DND-41 (cell line): ENCODE data around the gene CFAP299.

ENCODE experiments used
- ATAC-seq: fragments of 200-7000 bp; cut with Tn5 transposase; 3 replicates; pipeline ENCODE4 v1.9.1; 2021; ENCODE audit warnings: low read depth; ENCODE audit not compliant: insufficient read depth
- DNase-seq: peaks from one replicate; pipeline ENCODE4 v3.0.0-alpha.2; 2020
- H2AFZ ChIP-seq: 2 replicates; pipeline ENCODE4 v1.6.0; 2012; ENCODE audit warnings: low read depth, low read length
- H3K27ac ChIP-seq: 2 replicates; pipeline ENCODE4 v1.5.1; 2012; ENCODE audit warnings: low read length, inconsistent platforms
- H3K27me3 ChIP-seq: fragments of 200-600 bp; sonication (generic); 2 replicates; pipeline ENCODE4 v1.6.0; 2012; ENCODE audit warnings: low read length, mild to moderate bottlenecking, inconsistent platforms; ENCODE audit not compliant: insufficient read depth, poor library complexity
- H3K36me3 ChIP-seq: 2 replicates; pipeline ENCODE4 v1.5.1; 2012; ENCODE audit warnings: low read length, inconsistent platforms; ENCODE audit not compliant: insufficient read depth
- H3K4me1 ChIP-seq: 2 replicates; pipeline ENCODE4 v1.5.1; 2012; ENCODE audit warnings: mild to moderate bottlenecking, low read length; ENCODE audit not compliant: insufficient read depth
- H3K4me2 ChIP-seq: 2 replicates; pipeline ENCODE4 v1.6.0; 2012; ENCODE audit warnings: mild to moderate bottlenecking, moderate library complexity, low read length, inconsistent platforms; ENCODE audit not compliant: insufficient read depth
- H3K4me3 ChIP-seq, 2 experiments: fragments of 200-600 bp in 1 of 2; shearing (Covaris generic) in 1 of 2; 2 replicates each; pipeline ENCODE4 v1.5.1; 2012 to 2016; ENCODE audit warnings: inconsistent platforms in 2 of 2, low read length in 2 of 2, mild to moderate bottlenecking in 2 of 2, low read depth in 1 of 2, moderate library complexity in 1 of 2
- H3K79me2 ChIP-seq: 2 replicates; pipeline ENCODE4 v1.6.0; 2012; ENCODE audit warnings: low read length, inconsistent platforms; ENCODE audit not compliant: insufficient read depth
- H3K9ac ChIP-seq: 2 replicates; pipeline ENCODE4 v1.6.0; 2012; ENCODE audit warnings: low read depth, mild to moderate bottlenecking, inconsistent platforms, low read length, moderate library complexity
- H3K9me3 ChIP-seq: 2 replicates; pipeline ENCODE4 v1.5.1; 2012; ENCODE audit warnings: low read length, moderate library complexity, mild to moderate bottlenecking, inconsistent platforms; ENCODE audit not compliant: insufficient read depth, severe bottlenecking
- H4K20me1 ChIP-seq: 2 replicates; pipeline ENCODE4 v1.6.0; 2012; ENCODE audit warnings: low read length; ENCODE audit not compliant: insufficient read depth
- CTCF ChIP-seq: IDR thresholded peaks from 2 replicates; pipeline ENCODE4 v1.5.1; 2012; ENCODE audit warnings: borderline replicate concordance, low read length, moderate library complexity, mild to moderate bottlenecking; ENCODE audit not compliant: poor library complexity, severe bottlenecking; ENCODE audit errors: extremely low read depth
- EZH2 ChIP-seq: IDR thresholded peaks from 3 replicates; pipeline ENCODE4 v1.6.1; 2012; ENCODE audit warnings: borderline replicate concordance, low read depth, mild to moderate bottlenecking, moderate library complexity, low read length, inconsistent platforms; ENCODE audit not compliant: severe bottlenecking

Gene CFAP299

GRCh38 chr4:80495865-80496264, 160.3 kb downstream of the CFAP299 start:
- no peaks in the 10 kb centered on the region for H3K36me3 ChIP-seq
- H3K4me1 ChIP-seq, result peaks cover 21% of the 10 kb centered on the region
- no peak for DNase-seq
- H3K27me3 ChIP-seq, result no peaks in the 10 kb centered on the region
- H3K9me3 ChIP-seq, result no peaks in the 10 kb centered on the region
- H2AFZ ChIP-seq, result no peak overlapping the region
- no peak overlapping the region for H3K27ac ChIP-seq
- H3K4me2 ChIP-seq, result no peak overlapping the region
- no peak overlapping the region for H3K4me3 ChIP-seq
- no peak for TF ChIP-seq CTCF
- no peak for TF ChIP-seq EZH2
- no peak overlapping the region for H3K9ac ChIP-seq
- ATAC-seq, result no peak
- no peaks in the 10 kb centered on the region for H3K79me2 ChIP-seq
- H4K20me1 ChIP-seq, result no peaks in the 10 kb centered on the region

GRCh38 chr4:80498725-80499124, 163.2 kb downstream of the CFAP299 start:
- no peak overlapping the region for H3K4me3 ChIP-seq
- no peak overlapping the region for H3K27ac ChIP-seq
- ATAC-seq, result no peak
- no peak for DNase-seq
- no peaks in the 10 kb centered on the region for H3K27me3 ChIP-seq
- no peak overlapping the region for H2AFZ ChIP-seq
- no peaks in the 10 kb centered on the region for H3K36me3 ChIP-seq
- no peaks in the 10 kb centered on the region for H3K9me3 ChIP-seq
- no peak overlapping the region for H3K4me2 ChIP-seq
- TF ChIP-seq EZH2, result no peak
- no peak for TF ChIP-seq CTCF
- H3K9ac ChIP-seq, result no peak overlapping the region
- peaks cover 14% of the 10 kb centered on the region for H3K4me1 ChIP-seq
- H4K20me1 ChIP-seq, result no peaks in the 10 kb centered on the region
- no peaks in the 10 kb centered on the region for H3K79me2 ChIP-seq

- Histone ChIP-seq H3K27ac (no peak overlapping the region), H3K4me2 (no peak overlapping the region), H3K36me3 (no peaks in the 10 kb centered on the region), H3K79me2 (no peaks in the 10 kb centered on the region), H3K4me3 (no peak overlapping the region), H3K9ac (no peak overlapping the region), H2AFZ (no peak overlapping the region), H3K9me3 (no peaks in the 10 kb centered on the region), H3K4me1 (peaks cover 14% of the 10 kb centered on the region), H4K20me1 (no peaks in the 10 kb centered on the region), H3K27me3 (no peaks in the 10 kb centered on the region)
- TF ChIP-seq EZH2 (no peak), CTCF (no peak)
- ATAC-seq (peak; percentile 100), DNase-seq (peak; percentile 42)
Observed at GRCh38 chr4:80500613-80501012, 165.1 kb downstream of the CFAP299 start.

DNA sequence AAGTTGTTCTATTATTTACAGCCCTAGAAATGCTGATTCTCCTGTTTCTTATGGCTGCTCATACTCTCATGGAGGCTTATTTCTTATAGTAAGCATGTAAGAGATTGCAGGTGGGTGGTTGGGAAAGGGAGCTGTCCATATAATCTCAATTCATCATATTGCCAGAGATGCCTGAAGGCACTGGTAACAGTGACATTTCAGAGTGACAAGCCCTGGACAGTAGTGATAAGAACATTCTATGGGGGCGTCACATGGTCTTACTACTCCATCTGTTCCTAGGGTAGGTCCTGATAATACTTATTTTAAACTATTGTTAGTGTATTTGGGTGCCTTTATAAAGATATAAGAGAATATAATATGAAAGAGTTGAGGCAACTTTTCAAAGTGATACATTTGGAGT, 171.5 kb downstream of the CFAP299 start:
- H3K36me3 ChIP-seq, result no peaks in the 10 kb centered on the region
- H3K9me3 ChIP-seq, result no peaks in the 10 kb centered on the region
- no peak for TF ChIP-seq CTCF
- TF ChIP-seq EZH2, result no peak
- no peaks in the 10 kb centered on the region for H4K20me1 ChIP-seq
- H3K4me3 ChIP-seq, result no peak overlapping the region
- no peak overlapping the region for H3K9ac ChIP-seq
- DNase-seq (no peak), ATAC-seq (no peak)
- 0 out of 2 replicates have a peak, but pooled peaks cover 3% of the 10 kb centered on the region for H3K4me1 ChIP-seq
- no peaks in the 10 kb centered on the region for H3K27me3 ChIP-seq
- no peaks in the 10 kb centered on the region for H3K79me2 ChIP-seq
- no peak overlapping the region for H3K27ac ChIP-seq
- no peak overlapping the region for H3K4me2 ChIP-seq
- no peak overlapping the region for H2AFZ ChIP-seq
